NCI-H1105 treated with DMSO at 0.1 percent for 48 hours (cell line): ENCODE data around the gene COL6A2.
"Not testable (repeated sequence)": the region's sequence is repeated elsewhere in the genome, so short reads cannot be mapped to it uniquely, and the experiment has no call there.

Experiments
- DNase-seq: peaks from one replicate; lab custom pipeline; 2025; lab: John Stamatoyannopoulos, UW

COL6A2 gene

DNA sequence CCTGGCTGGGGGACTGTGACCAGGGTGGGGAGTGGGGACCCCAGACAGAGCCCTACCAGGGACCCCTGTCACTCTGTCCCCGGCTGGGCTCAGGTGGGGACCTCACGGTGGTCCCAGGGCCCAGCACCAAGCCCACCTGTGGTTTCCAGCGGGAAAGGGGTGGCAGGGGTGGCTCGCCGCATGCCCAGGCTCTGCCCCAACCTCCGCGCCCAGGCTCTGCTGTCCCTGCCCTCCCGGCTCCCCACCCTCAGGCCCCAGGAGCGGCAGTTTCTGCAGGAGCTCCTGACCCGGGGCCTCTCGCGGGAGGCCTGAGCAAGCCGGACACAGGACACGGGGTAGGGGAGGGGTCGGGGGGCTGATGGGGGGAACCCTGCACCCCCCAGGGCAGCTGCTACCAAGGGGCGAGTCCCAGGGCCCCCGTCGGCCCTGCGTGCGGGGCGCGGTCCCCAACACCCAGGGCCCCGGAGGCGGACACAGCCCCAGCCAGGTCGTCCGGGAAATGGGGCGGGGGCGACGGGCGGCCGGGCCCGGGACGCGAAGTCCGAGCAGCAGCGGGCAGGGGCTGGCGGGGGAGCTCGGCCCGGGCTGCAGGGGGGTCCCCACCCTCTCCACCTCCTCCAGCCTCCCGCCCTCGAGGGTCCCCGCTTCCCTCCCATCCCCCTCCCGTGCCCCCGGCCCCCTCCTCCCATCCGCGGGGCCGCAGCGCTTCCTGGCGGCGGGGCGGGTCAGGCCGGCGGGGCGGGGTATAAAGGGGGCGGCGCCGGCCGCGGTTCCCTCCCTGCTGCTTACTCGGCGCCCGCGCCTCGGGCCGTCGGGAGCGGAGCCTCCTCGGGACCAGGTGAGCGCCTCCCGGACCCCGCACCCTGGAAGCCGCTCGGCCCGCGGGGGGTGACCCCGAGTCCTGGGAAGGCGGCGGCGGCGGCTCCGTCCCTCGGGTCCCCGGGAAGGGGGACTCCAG is at the start of gene COL6A2:
Gene COL6A2, plus strand, starts transcription at position 777 of the 958 bp plus-strand sequence.
- DNase-seq: peak; percentile 34

DNA sequence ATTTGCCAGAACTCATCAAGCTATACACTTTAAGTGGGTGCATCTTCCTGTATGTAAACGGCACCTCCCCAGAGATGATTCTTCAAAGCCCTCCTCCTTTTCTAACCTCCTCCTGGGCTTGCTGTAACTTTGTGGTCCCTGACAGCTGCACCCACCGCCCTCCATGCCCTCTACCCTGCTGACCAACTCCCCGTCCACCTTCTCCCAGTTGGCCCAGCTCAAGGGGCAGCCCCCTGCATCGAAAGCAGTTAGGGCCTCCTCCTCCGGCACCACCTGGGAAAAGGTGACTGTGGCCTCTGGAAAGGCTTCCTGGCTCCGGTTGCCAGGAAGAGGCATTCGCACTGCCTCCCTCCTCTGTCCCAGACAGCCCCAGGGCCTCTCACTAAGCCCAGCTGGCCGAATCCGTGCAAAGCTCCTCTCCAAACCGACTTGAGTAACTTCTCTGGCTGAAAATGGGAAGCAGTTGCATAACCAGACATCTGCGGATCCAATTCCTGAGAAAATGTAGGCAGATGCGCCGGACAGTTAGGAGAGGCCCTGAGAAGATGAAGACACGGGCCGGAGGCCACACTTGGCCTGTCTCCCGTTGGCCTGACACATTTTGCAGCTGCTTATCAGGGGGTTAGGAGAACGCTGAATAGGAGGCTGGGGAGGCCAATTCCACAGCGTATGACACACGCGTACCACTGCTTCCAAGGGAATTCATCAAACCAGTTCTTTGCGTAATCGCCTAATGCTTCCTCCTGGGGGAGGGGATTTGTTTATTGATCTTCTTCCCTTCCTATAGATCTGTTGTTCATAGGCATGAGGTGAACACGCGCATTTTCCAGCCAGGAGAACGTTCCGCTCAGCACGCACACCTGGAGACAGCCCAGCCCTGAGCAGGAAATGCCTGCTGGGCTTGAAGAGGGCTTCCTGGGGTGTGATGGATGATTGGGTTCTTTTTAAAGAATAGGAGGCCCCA is 48.7 kb upstream of the COL6A2 start:
- DNase-seq: no peak

- no peak for DNase-seq
Measured at GRCh38 chr21:46049890-46050667, 47.8 kb upstream of the COL6A2 start.

- DNase-seq: no peak
Measured at GRCh38 chr21:46050668-46051378, 47.1 kb upstream of the COL6A2 start.

- DNase-seq: no peak
Measured at GRCh38 chr21:46051379-46051770, 46.5 kb upstream of the COL6A2 start.

- DNase-seq: no peak
Measured at GRCh38 chr21:46051821-46052675, 45.9 kb upstream of the COL6A2 start.

DNA sequence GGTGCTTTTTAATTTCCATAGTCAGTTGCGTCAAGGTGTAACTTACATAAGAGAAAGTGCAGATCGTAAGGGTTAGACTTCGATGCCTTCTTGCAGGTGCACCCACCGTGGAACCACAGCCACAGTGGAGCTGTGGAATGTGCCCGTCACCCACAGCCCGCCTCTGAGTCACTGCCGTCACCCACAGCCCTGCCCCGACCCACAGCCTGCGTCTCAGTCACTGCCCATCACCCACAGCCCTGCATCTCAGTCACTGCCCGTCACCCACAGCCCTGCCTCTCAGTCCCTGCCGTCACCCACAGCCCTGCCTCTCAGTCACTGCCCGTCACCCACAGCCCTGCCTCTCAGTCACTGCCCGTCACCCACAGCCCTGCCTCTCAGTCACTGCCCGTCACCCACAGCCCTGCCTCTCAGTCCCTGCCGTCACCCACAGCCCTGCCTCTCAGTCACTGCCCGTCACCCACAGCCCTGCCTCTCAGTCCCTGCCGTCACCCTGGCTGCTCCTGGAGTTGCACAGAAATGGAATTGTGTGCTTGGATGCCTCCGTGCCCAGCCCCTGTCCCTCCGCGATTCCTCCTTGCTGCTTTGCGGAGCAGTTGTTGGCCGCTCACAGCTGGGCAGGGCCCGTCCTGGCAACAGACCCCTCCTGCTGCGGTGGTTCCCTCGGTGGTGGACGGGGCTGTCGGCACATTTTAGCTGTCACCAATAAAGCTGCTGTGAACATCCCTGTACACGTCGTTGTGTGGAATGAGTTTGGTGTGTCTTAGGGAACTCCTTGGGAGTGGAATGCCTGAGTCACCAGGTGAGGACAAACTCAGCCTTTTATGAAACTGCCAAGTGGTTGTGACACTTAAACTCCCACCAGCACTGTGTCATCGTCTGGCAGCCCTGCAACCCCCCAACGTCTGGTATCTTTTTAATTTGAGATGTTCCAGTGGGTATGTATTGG is 44.9 kb upstream of the COL6A2 start:
- DNase-seq: no peak

GRCh38 chr21:46054031-46054430 is 43.9 kb upstream of the COL6A2 start:
- no peak for DNase-seq

- DNase-seq: no peak
Measured at GRCh38 chr21:46054451-46054881, 43.4 kb upstream of the COL6A2 start.

DNA sequence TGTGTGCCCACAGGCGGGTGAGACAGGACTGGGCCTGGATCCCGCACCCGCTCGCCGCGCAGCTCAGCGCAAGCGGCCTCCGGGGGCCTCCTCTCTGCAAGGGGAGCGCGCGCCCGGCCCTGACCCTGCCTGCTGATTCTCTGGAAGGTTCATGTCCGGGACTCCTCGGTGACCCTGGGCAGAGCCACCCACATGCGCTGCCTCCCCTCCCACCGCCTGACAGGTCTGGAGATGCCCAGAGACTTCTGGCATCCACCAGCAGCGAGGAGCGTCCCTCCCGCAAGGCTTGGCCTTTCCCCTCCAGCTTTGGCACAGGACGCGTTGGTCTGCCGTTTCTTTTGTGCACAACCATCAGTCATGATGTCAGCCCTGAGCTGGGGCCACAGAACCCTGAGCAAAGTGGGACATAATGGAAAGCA is 42.0 kb upstream of the COL6A2 start:
- no peak for DNase-seq

- DNase-seq: no peak
Measured at GRCh38 chr21:46056450-46056903, 41.4 kb upstream of the COL6A2 start.

- no peak for DNase-seq
Measured at GRCh38 chr21:46057111-46057709, 40.7 kb upstream of the COL6A2 start.

DNA sequence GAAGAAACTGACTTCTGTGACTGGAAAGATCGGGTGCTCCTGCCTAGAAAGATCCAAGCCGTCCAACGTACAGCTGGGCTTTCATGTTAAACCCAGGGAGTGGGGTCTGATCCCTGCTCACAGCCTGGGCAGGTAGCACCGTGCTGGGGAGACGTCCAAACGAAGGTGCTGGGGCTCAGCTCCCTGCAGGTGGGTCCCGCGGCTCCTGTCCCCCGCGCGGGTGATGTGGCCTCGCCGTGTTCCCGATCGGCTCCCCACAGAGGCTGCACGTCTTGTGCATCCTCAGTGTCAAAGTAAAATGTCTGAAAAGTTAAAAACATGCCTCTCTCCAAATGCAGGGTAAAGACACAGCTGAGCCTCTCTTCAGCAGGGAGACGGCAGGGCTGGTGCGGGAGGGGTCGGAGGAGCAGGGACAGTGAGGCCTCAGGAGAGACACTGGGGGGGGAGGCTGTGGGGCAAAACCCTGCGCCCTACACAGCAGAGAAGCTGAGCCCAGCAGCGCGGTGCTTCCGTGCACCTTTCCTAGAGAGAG is 40.1 kb upstream of the COL6A2 start:
- no peak for DNase-seq

DNA sequence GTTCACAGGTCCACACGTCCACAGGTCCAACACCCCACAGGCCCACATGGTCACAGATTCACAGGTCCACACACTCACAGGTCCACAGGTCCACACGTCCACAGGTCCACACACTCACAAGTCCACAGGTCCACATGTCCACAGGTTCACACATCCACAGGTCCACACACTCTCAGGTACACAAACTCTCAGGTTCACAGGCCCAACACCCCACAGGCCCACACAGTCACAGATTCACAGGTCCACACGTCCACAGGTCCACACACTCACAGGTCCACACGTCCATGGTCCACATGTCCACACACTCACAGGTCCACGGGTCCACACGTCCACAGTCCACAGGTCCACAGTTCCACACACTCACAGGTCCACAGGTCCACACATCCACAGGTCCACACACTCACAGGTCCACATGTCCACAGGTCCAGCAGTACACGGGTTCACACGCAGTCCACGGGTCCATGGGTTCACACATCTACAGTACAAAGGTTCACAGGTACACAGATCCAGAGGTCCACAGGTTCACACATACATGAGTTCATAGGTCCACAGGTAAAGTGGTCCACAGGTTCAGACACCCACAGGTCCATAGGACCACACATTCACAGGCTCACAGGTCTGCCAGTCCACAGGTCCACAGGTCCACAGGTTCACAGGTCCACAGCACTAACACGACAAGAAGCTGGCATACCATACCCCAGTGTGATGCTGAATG is 39.3 kb upstream of the COL6A2 start:
- DNase-seq: no peak

DNA sequence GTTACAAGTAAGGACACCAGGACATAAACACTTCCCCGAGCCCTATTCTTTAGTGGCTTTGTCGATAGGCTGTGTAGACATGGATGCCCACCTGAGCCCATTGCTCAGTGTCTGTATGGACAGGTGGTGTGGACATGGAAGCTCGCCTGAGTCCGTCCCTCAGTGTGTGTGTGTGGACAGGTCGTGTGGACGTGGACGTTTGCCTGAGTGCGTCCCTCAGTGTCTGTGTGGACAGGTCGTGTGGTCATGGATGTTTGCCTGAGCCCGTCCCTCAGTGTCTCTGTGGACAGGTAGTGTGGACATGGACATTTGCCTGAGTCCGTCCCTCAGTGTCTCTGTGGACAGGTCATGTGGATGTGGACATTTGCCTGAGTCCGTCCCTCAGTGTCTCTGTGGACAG is 38.7 kb upstream of the COL6A2 start:
- no peak for DNase-seq

- DNase-seq: not testable (repeated sequence)
Measured at GRCh38 chr21:46059711-46060455, 38.0 kb upstream of the COL6A2 start.

- no peak for DNase-seq
Measured at GRCh38 chr21:46060596-46061061, 37.3 kb upstream of the COL6A2 start.
